A673 (cell line): ENCODE measurements around the gene STXBP4. TPM values are rescaled to one million over a fixed set of nuclear protein-coding genes. Genes with fewer than 3 reads are reported as not detected.

Experiments used
- BruUV-seq: library from RNA; stranded (reverse); fragments of 400-500 nt; replicated peaks from 2 replicates; lab custom pipeline; 2021; lab: Mats Ljungman, UMichigan
- CTCF ChIA-PET: fragments of 300-600 bp; sonication (Branson Sonifier 250); formaldehyde crosslinking; loops from one replicate; lab custom pipeline; 2022; ENCODE audit warnings: antibody characterized with exemption; lab: Charles Lee
- POLR2A ChIA-PET: fragments of 300-600 bp; sonication (Branson Sonifier 250); formaldehyde crosslinking; loops from one replicate; lab custom pipeline; 2022; ENCODE audit warnings: antibody characterized with exemption; ENCODE audit not compliant: low non-redundant PET; lab: Charles Lee
- DNase-seq: peaks from one replicate; pipeline ENCODE4 v3.0.0-alpha.2; 2015; ENCODE audit warnings: low spot score
- H3K27ac ChIP-seq: fragments of 200-600 bp; sonication (generic); 2 replicates; pipeline ENCODE4 v1.5.1; 2016; ENCODE audit warnings: mixed run types, low read depth, mild to moderate bottlenecking, mixed read lengths, antibody characterized with exemption, low read length; ENCODE audit not compliant: poor library complexity, severe bottlenecking
- H3K27me3 ChIP-seq: fragments of 200-600 bp; sonication (generic); replicated peaks from 2 replicates; pipeline ENCODE4 v1.6.1; 2017; ENCODE audit warnings: mixed run types, low read depth, mild to moderate bottlenecking, mixed read lengths, antibody characterized with exemption, low read length; ENCODE audit not compliant: insufficient read depth, poor library complexity
- H3K36me3 ChIP-seq: fragments of 200-600 bp; sonication (generic); 2 replicates; pipeline ENCODE4 v1.6.1; 2016; ENCODE audit warnings: mixed run types, mild to moderate bottlenecking, mixed read lengths, antibody characterized with exemption, low read length; ENCODE audit not compliant: insufficient read depth, poor library complexity, severe bottlenecking
- H3K4me1 ChIP-seq: fragments of 200-600 bp; sonication (generic); 2 replicates; pipeline ENCODE4 v1.6.1; 2017; ENCODE audit warnings: mixed run types, mild to moderate bottlenecking, mixed read lengths, antibody characterized with exemption, low read length; ENCODE audit not compliant: insufficient read depth, poor library complexity, severe bottlenecking
- H3K4me3 ChIP-seq: fragments of 200-600 bp; sonication (generic); 2 replicates; pipeline ENCODE4 v1.5.1; 2016; ENCODE audit warnings: low read depth, mixed run types, mild to moderate bottlenecking, mixed read lengths, low read length; ENCODE audit not compliant: poor library complexity, severe bottlenecking
- H3K9me3 ChIP-seq: fragments of 200-600 bp; sonication (generic); 2 replicates; pipeline ENCODE4 v1.6.1; 2016; ENCODE audit warnings: mixed run types, low read depth, mild to moderate bottlenecking, mixed read lengths, antibody characterized with exemption, low read length; ENCODE audit not compliant: poor library complexity, severe bottlenecking
- EZH2 ChIP-seq: fragments of 200-600 bp; sonication (generic); IDR thresholded peaks from 2 replicates; pipeline ENCODE4 v1.6.1; 2017; ENCODE audit warnings: borderline replicate concordance, low read depth, mild to moderate bottlenecking, mixed read lengths, antibody characterized with exemption, low read length; ENCODE audit not compliant: poor library complexity, severe bottlenecking
- intact Hi-C: fragments of 100-400 bp; cut with micrococcal nuclease; formaldehyde crosslinking; loops from one replicate; pipeline ENCODE4 v1.10.0; 2022; ENCODE audit not compliant: unreplicated experiment
- total RNA-seq: library from RNA; stranded (reverse); gene quantifications from 2 replicates; pipeline ENCODE4 v1.2.3, GENCODE V29; 2021
- TF ChIP-seq, protein P1 (sequence below): fragments of 300-800, 200-600 bp; sonication (generic); conservative IDR thresholded peaks from 2 replicates; pipeline ENCODE4 v1.5.1; 2017; ENCODE audit warnings: low read depth, mild to moderate bottlenecking, antibody characterized with exemption, low read length, moderate library complexity, mixed read lengths

STXBP4 gene
- total RNA-seq, 1 experiment from 2014 or later = 24.2 TPM

DNA sequence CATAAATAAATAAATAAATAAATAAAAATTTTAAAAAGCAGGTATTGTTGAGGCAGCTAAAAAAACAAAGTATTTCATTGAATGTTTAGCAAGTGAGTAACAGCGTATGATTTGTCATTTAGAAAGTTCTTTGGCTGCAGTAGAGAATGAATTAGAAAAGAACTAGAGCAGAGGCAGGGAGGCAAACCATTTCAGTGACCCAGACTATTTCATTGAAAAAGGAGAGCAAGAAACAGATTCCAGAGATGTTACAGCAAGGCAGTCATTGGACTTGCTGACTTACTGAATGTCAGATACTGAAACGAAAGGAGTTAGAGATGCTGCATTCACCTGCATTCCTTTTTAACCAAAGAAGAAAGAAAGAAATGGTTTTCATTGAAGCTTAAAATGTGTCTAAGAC is 190.7 kb downstream of the STXBP4 start:
- no peaks in the 10 kb centered on the region for H3K9me3 ChIP-seq
- no TSS peak for BruUV-seq
- intact Hi-C loops = no loop called here
- ChIA-PET POLR2A (no interaction called here), CTCF (no interaction called here)
- DNase-seq = no peak
- peaks cover 57% of the 10 kb centered on the region for H3K4me1 ChIP-seq
- no peak overlapping the region for H3K4me3 ChIP-seq
- H3K27me3 ChIP-seq = no peaks in the 10 kb centered on the region
- TF ChIP-seq EZH2 = no peak
- TF ChIP-seq, protein P1, sequence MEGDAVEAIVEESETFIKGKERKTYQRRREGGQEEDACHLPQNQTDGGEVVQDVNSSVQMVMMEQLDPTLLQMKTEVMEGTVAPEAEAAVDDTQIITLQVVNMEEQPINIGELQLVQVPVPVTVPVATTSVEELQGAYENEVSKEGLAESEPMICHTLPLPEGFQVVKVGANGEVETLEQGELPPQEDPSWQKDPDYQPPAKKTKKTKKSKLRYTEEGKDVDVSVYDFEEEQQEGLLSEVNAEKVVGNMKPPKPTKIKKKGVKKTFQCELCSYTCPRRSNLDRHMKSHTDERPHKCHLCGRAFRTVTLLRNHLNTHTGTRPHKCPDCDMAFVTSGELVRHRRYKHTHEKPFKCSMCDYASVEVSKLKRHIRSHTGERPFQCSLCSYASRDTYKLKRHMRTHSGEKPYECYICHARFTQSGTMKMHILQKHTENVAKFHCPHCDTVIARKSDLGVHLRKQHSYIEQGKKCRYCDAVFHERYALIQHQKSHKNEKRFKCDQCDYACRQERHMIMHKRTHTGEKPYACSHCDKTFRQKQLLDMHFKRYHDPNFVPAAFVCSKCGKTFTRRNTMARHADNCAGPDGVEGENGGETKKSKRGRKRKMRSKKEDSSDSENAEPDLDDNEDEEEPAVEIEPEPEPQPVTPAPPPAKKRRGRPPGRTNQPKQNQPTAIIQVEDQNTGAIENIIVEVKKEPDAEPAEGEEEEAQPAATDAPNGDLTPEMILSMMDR = no peak
- H3K36me3 ChIP-seq = no peaks in the 10 kb centered on the region
- H3K27ac ChIP-seq = no peak overlapping the region

DNA sequence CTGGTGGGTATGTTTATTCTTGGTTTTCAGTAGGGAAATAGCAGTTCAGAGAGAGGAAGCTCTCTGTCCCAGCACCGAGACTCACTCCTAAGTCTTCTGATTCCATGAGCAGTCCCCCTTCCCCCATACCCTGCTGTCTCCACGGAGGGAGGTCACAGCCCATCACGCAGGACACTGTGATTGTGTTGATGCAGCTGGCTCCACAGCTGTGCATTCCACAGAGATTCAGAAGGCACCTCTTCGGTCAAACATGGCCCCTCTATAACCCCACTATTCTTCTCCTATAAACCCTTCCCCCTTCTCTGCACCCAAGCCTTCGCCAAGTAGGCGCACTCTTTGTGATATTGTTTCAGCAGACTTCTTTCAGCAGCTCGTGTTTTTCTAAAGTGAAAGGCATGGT is 191.9 kb downstream of the STXBP4 start:
- Histone ChIP-seq H3K27me3 (no peaks in the 10 kb centered on the region), H3K9me3 (no peaks in the 10 kb centered on the region), H3K36me3 (no peaks in the 10 kb centered on the region), H3K4me3 (no peak overlapping the region), H3K4me1 (peaks cover 51% of the 10 kb centered on the region), H3K27ac (no peak overlapping the region)
- no peak for TF ChIP-seq EZH2
- TF ChIP-seq, protein P1 = no peak
- BruUV-seq = no TSS peak
- intact Hi-C loops = no loop called here
- POLR2A ChIA-PET = no interaction called here
- CTCF ChIA-PET = no interaction called here
- no peak for DNase-seq

DNA sequence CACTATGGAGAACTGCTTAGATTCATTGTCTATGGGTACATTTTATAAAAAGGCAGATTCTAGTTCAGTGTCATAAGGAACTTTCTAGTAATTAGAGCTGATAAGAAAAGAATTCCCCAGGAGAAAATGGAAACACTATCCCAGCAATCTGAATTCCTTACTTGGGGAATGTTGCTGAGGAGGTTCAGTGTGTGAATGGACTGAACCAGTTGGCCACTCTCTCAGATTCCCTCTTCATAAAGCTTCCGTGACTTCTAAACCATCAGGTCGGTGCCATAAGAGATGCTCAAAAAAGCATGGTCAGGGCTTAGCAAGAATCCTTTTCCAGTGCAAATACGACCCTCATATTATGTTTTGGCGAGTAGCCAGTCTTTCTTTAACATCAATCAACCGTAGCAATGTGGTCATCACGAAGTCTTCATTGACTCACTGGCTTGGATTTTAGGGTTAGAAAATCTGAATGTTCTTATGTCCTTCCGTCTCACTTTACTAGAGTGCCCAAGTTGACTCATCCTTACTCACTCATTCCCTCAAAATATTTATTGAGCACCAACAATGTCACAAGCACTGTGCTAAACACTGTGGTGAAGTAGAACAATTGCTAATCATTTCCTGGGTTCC is 193.5 kb downstream of the STXBP4 start:
- no peak overlapping the region for H3K27ac ChIP-seq
- ChIA-PET POLR2A (no interaction called here), CTCF (no interaction called here)
- H3K9me3 ChIP-seq = no peaks in the 10 kb centered on the region
- TF ChIP-seq EZH2 = no peak
- TF ChIP-seq, protein P1 = no peak
- intact Hi-C loops = no loop called here
- no TSS peak for BruUV-seq
- no peaks in the 10 kb centered on the region for H3K27me3 ChIP-seq
- H3K36me3 ChIP-seq = no peaks in the 10 kb centered on the region
- no peak overlapping the region for H3K4me3 ChIP-seq
- H3K4me1 ChIP-seq = peaks cover 52% of the 10 kb centered on the region
- peak; percentile 63 for DNase-seq
